CD14-positive monocyte (primary cell): ENCODE measurements around the gene MCF2. TPM values are rescaled to one million over a fixed set of nuclear protein-coding genes. Genes with fewer than 3 reads are reported as not detected.

Experiments
- DNase-seq, 3 donors: peaks; one replicate each; pipeline ENCODE4 v3.0.0-alpha.2; 2011 to 2022
- H2AFZ ChIP-seq: 2 replicates; pipeline ENCODE4 v1.6.0; 2012; ENCODE audit warnings: mild to moderate bottlenecking, low read depth, low read length, inconsistent platforms; ENCODE audit not compliant: insufficient read depth, poor library complexity, severe bottlenecking
- H3K27ac ChIP-seq, 2 donors: 1 replicate in 1 of 2; 2 replicates in 1 of 2; pipeline ENCODE4 v1.5.1; 2012 to 2013; ENCODE audit warnings: low read length in 2 of 2, control low read depth in 1 of 2, inconsistent platforms in 1 of 2, low read depth in 1 of 2, mild to moderate bottlenecking in 1 of 2
- H3K27me3 ChIP-seq, 2 donors: one replicate each; pipeline versions ENCODE4 v1.6.0 to v1.6.1; 2011 to 2013; ENCODE audit warnings: low read length in 2 of 2; ENCODE audit not compliant: control insufficient read depth in 2 of 2, insufficient read depth in 2 of 2
- H3K36me3 ChIP-seq, 2 donors: replicated peaks in 1 of 2; 1 replicate in 1 of 2; 2 replicates in 1 of 2; pipeline versions ENCODE4 v1.5.1 to v1.6.1; 2012 to 2013; ENCODE audit warnings: low read length in 2 of 2, control low read depth in 1 of 2, inconsistent platforms in 1 of 2, mild to moderate bottlenecking in 1 of 2; ENCODE audit not compliant: insufficient read depth in 2 of 2, control insufficient read depth in 1 of 2
- H3K4me1 ChIP-seq, 2 donors: 1 replicate in 1 of 2; 2 replicates in 1 of 2; pipeline versions ENCODE4 v1.5.1 to v1.6.1; 2012 to 2013; ENCODE audit warnings: low read length in 2 of 2, control low read depth in 1 of 2, inconsistent platforms in 1 of 2, mild to moderate bottlenecking in 1 of 2, moderate library complexity in 1 of 2; ENCODE audit not compliant: insufficient read depth in 2 of 2, control insufficient read depth in 1 of 2
- H3K4me2 ChIP-seq: replicated peaks from 2 replicates; pipeline ENCODE3; 2012; ENCODE audit warnings: low read length, moderate library complexity, mild to moderate bottlenecking; ENCODE audit not compliant: poor library complexity, severe bottlenecking; ENCODE audit errors: extremely low read depth
- H3K4me3 ChIP-seq, 3 experiments: fragments of 200-600 bp in 1 of 3; sonication (generic) in 1 of 3; replicated peaks in 1 of 3; 1 replicate in 2 of 3; 2 replicates in 1 of 3; pipeline ENCODE4 v1.5.1; 2011 to 2013; ENCODE audit warnings: low read length in 3 of 3, mild to moderate bottlenecking in 3 of 3, control low read depth in 2 of 3, low read depth in 2 of 3, inconsistent platforms in 1 of 3, moderate library complexity in 1 of 3
- H3K79me2 ChIP-seq: 2 replicates; pipeline ENCODE4 v1.6.0; 2012; ENCODE audit warnings: mild to moderate bottlenecking, control low read depth, inconsistent platforms, low read length, moderate library complexity; ENCODE audit not compliant: insufficient read depth
- H3K9ac ChIP-seq: 2 replicates; pipeline ENCODE4 v1.6.0; 2017; ENCODE audit warnings: low read length, mild to moderate bottlenecking; ENCODE audit not compliant: insufficient read depth, poor library complexity, severe bottlenecking
- H3K9me3 ChIP-seq, 2 donors: replicated peaks in 1 of 2; 1 replicate in 1 of 2; 2 replicates in 1 of 2; pipeline versions ENCODE4 v1.5.1 to v1.6.1; 2012 to 2013; ENCODE audit warnings: low read length in 2 of 2, control low read depth in 1 of 2; ENCODE audit not compliant: control insufficient read depth in 1 of 2, insufficient read depth in 1 of 2
- H4K20me1 ChIP-seq: 2 replicates; pipeline ENCODE4 v1.6.0; 2012; ENCODE audit warnings: mild to moderate bottlenecking, low read length, control low read depth, moderate library complexity; ENCODE audit not compliant: insufficient read depth
- H3K27ac Mint-ChIP-seq, 7 donors: one replicate each; pipeline ENCODE4 v1.8.0; 2020; ENCODE audit warnings: mild to moderate bottlenecking in 7 of 7, mixed read lengths in 7 of 7, moderate library complexity in 6 of 7, inconsistent platforms in 2 of 7
- H3K27me3 Mint-ChIP-seq, 3 donors: one replicate each; pipeline ENCODE4 v1.8.0; 2021 to 2022; ENCODE audit warnings: low read depth in 3 of 3, mild to moderate bottlenecking in 3 of 3, mixed read lengths in 3 of 3, moderate library complexity in 3 of 3, inconsistent platforms in 1 of 3
- H3K36me3 Mint-ChIP-seq, 2 donors: one replicate each; pipeline ENCODE4 v1.8.0; 2020; ENCODE audit warnings: mixed read lengths in 2 of 2, inconsistent platforms in 1 of 2, mild to moderate bottlenecking in 1 of 2
- H3K4me1 Mint-ChIP-seq: one replicate; pipeline ENCODE4 v1.8.0; 2020; ENCODE audit warnings: mild to moderate bottlenecking, mixed read lengths
- H3K4me3 Mint-ChIP-seq, 2 donors: one replicate each; pipeline ENCODE4 v1.8.0; 2020; ENCODE audit warnings: mild to moderate bottlenecking in 2 of 2, mixed read lengths in 2 of 2, moderate library complexity in 1 of 2
- H3K9me3 Mint-ChIP-seq, 7 donors: one replicate each; pipeline ENCODE4 v1.8.0; 2020 to 2022; ENCODE audit warnings: mixed read lengths in 7 of 7, mild to moderate bottlenecking in 6 of 7, moderate library complexity in 6 of 7, inconsistent platforms in 2 of 7
- whole genome bisulfite sequencing: methylation state at CpG from one replicate; pipeline ENCODE4 v1.1.5; 2013; ENCODE audit warnings: missing lambda C conversion rate; ENCODE audit not compliant: insufficient coverage; 5-methylcytosine and 5-hydroxymethylcytosine counted together
- intact Hi-C, 2 donors: fragments of 100-400 bp; cut with micrococcal nuclease; formaldehyde crosslinking; loops; one replicate each; pipeline versions ENCODE4 v1.15.0 to v1.15.1; 2023
- polyA plus RNA-seq, 3 donors: library from polyadenylated mRNA; depleted of rRNA in 1 of 3; unstranded in 2 of 3; stranded (reverse) in 1 of 3; fragments of 300-500 nt in 2 of 3; fragments of >200 nt in 1 of 3; fragmentation: Illumina TruSeq in 2 of 3; gene quantifications; 1 replicate in 2 of 3; 2 replicates in 1 of 3; pipeline ENCODE4 v1.2.3, GENCODE V29; 2012 to 2021
- TF ChIP-seq, protein P1 (sequence below): fragments of 200-600 bp; IDR thresholded peaks from one replicate; pipeline ENCODE4 v1.8.0; 2022; ENCODE audit warnings: antibody characterized with exemption, mild to moderate bottlenecking

Gene MCF2
- polyA plus RNA-seq, 3 donors, result 0.40 TPM; not detected in 2

DNA sequence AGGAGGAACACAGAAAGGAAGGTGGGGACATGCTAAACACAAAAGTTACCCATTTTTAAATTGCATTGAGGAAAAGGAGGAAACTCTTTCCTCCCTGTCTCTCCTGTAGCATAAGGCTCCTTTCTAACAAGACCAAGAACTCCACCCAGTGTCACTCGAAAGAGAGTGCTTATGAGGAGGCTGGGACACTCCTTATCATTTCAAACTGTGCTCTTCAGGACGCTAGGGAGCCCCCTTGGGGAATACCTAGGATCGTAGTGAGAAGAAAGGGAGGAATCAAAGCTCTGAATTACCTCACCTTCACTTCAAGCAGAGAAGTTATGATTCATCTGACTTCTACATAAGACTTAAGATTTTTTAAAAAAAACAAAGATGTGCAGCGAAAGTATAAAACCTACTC is 111.9 kb downstream of the MCF2 start:
- no CpG with 5 or more reads among the region's 4 CpGs for WGBS
- Mint-ChIP-seq H3K4me1 (no peaks in the 10 kb centered on the region), H3K9me3 (peaks cover 0 to 7% (median 2%) of the 10 kb centered on the region in 7 donors), H3K4me3 (no peak overlapping the region), H3K27ac (peak overlapping the region in 1 of 7 donors; percentile 68), H3K27me3 (peaks cover 0 to 4% (median 0%) of the 10 kb centered on the region in 3 donors), H3K36me3 (no peaks in the 10 kb centered on the region)
- Histone ChIP-seq H3K9me3 (no peaks in the 10 kb centered on the region), H3K27ac (no peak overlapping the region), H4K20me1 (no peaks in the 10 kb centered on the region), H2AFZ (no peak overlapping the region), H3K4me1 (no peaks in the 10 kb centered on the region), H3K4me2 (no peak overlapping the region), H3K9ac (no peak overlapping the region), H3K27me3 (no peaks in the 10 kb centered on the region), H3K4me3 (no peak overlapping the region), H3K79me2 (no peaks in the 10 kb centered on the region), H3K36me3 (no peaks in the 10 kb centered on the region)
- TF ChIP-seq, protein P1, sequence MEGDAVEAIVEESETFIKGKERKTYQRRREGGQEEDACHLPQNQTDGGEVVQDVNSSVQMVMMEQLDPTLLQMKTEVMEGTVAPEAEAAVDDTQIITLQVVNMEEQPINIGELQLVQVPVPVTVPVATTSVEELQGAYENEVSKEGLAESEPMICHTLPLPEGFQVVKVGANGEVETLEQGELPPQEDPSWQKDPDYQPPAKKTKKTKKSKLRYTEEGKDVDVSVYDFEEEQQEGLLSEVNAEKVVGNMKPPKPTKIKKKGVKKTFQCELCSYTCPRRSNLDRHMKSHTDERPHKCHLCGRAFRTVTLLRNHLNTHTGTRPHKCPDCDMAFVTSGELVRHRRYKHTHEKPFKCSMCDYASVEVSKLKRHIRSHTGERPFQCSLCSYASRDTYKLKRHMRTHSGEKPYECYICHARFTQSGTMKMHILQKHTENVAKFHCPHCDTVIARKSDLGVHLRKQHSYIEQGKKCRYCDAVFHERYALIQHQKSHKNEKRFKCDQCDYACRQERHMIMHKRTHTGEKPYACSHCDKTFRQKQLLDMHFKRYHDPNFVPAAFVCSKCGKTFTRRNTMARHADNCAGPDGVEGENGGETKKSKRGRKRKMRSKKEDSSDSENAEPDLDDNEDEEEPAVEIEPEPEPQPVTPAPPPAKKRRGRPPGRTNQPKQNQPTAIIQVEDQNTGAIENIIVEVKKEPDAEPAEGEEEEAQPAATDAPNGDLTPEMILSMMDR, result no peak
- no peak for DNase-seq
- intact Hi-C loops, result no loop called here

GRCh38 chrX:139585613-139586012 is 122.4 kb downstream of the MCF2 start:
- no CpG with 5 or more reads among the region's 5 CpGs for WGBS
- H3K27me3 Mint-ChIP-seq, result peaks cover 0 to 2% (median 0%) of the 10 kb centered on the region in 3 donors
- Histone ChIP-seq H3K9ac (no peak overlapping the region), H2AFZ (no peak overlapping the region), H3K4me2 (no peak overlapping the region), H3K79me2 (no peaks in the 10 kb centered on the region), H4K20me1 (no peaks in the 10 kb centered on the region), H3K4me3 (no peak overlapping the region), H3K27ac (no peak overlapping the region), H3K36me3 (no peaks in the 10 kb centered on the region), H3K4me1 (no peaks in the 10 kb centered on the region), H3K27me3 (no peaks in the 10 kb centered on the region), H3K9me3 (no peaks in the 10 kb centered on the region)
- no peaks in the 10 kb centered on the region for H3K36me3 Mint-ChIP-seq
- TF ChIP-seq, protein P1, result no peak
- no peaks in the 10 kb centered on the region for H3K4me1 Mint-ChIP-seq
- H3K9me3 Mint-ChIP-seq, result no peaks in the 10 kb centered on the region
- intact Hi-C loops, result no loop called here
- no peak for DNase-seq
- H3K27ac Mint-ChIP-seq, result no peak overlapping the region
- no peak overlapping the region for H3K4me3 Mint-ChIP-seq
